Myometrial cell (primary cell): Measurements from ENCODE around the gene CD58. TPM values are rescaled to one million over a fixed set of nuclear protein-coding genes. Genes with fewer than 3 reads are reported as not detected.

Experiments used
- total RNA-seq: library from RNA; depleted of rRNA; stranded (reverse); fragments of >200 nt; gene quantifications from 2 replicates; pipeline ENCODE4 v1.2.3, GENCODE V29; 2015

Gene CD58, protein sequence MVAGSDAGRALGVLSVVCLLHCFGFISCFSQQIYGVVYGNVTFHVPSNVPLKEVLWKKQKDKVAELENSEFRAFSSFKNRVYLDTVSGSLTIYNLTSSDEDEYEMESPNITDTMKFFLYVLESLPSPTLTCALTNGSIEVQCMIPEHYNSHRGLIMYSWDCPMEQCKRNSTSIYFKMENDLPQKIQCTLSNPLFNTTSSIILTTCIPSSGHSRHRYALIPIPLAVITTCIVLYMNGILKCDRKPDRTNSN
- total RNA-seq = 14.7 and 22.0 TPM in 2 replicates

DNA sequence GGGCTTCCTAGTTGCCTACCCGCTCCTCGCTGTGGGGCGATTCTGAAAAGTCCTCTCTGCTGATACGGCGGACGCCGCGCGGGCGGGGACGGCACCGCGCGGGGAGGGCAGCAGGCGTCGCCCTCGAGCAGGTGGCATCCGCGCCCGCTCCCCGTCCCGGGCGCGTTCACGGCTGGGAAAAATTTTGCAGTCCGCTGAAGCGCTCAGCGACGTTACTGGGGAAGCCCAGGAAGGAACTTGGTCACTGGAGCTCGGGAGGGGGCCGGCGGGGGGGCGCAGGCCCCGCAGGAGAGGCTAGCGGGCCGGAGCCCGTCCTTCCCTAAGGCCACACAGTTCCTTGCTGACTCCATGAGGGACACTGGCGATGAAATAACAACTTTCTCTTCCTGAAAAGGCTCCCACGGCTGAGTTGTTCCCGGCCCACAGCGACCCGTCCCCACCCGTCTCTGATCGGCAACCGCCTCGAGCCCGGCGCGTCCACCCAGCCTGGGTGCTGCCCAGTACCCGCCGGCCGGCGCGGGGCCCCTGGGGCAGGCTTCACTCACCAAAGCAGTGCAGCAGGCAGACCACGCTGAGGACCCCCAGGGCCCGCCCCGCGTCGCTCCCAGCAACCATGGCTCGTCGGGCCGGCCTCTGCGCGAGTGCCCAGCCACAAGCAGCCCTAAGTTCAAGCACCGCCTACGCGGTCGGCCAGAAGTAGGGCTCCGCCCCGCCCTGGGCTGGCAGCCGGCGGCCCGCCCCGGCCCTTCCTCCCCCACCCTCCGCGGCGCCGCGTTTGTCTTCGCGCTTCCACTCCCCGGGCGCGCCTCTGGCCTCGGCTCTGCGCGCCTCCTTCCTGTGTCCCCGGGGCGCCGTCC lies at the start of gene CD58:
CD58 (minus strand) TSS at position 669 of the 857 bp plus-strand sequence; CDS start at position 615, 54 bp downstream.

Other genes starting within 250 kb of the CD58 start
- gene ATP1A1, start 197.8 kb downstream of the CD58 start, total RNA-seq = 185 and 191 TPM in 2 replicates
- 0.29 and 0.35 TPM in 2 replicates for gene IGSF3, start 96.7 kb upstream of the CD58 start, total RNA-seq
- not detected in 2 replicates for gene CD2, start 183.4 kb upstream of the CD58 start, total RNA-seq